HepG2 (cell line): ENCODE results near the gene RGS19. TPM values are rescaled to one million over a fixed set of nuclear protein-coding genes. Genes with fewer than 3 reads are reported as not detected.

ENCODE experiments used
- EED ChIP-seq: sonication (generic); formaldehyde crosslinking; IDR thresholded peaks from 2 replicates; pipeline ENCODE4 v1.5.0; 2020; ENCODE audit warnings: mild to moderate bottlenecking, missing genetic modification reagents
- ELK4 ChIP-seq: sonication (generic); formaldehyde crosslinking; IDR thresholded peaks from 2 replicates; pipeline ENCODE4 v1.9.0; 2021; ENCODE audit warnings: missing genetic modification reagents, borderline replicate concordance
- HMGXB3 ChIP-seq: sonication (generic); formaldehyde crosslinking; IDR thresholded peaks from 2 replicates; pipeline ENCODE4 v1.4.0; 2020; ENCODE audit warnings: missing genetic modification reagents, borderline replicate concordance
- IKZF1 ChIP-seq: fragments of 450-650 bp; IDR thresholded peaks from 2 replicates; pipeline ENCODE4 v1.7.1; 2016
- IRF1 ChIP-seq: sonication (generic); formaldehyde crosslinking; IDR thresholded peaks from 2 replicates; pipeline ENCODE4 v1.4.0; 2020; ENCODE audit warnings: low read depth, mild to moderate bottlenecking, missing genetic modification reagents
- KAT7 ChIP-seq: IDR thresholded peaks from 2 replicates; pipeline ENCODE4 v1.6.1; 2018; ENCODE audit warnings: borderline replicate concordance, missing compliant biosample characterization
- MAZ ChIP-seq, 2 experiments: sonication (generic) in 1 of 2; formaldehyde crosslinking in 1 of 2; IDR thresholded peaks; 2 replicates each; pipeline versions ENCODE4 v1.5.0 to v1.6.1; 2012 to 2020; ENCODE audit warnings: low read depth in 2 of 2, mild to moderate bottlenecking in 2 of 2, borderline replicate concordance in 1 of 2, improper control_type of control experiment in 1 of 2, low read length in 1 of 2, missing genetic modification reagents in 1 of 2, moderate library complexity in 1 of 2
- MEIS2 ChIP-seq: sonication (generic); formaldehyde crosslinking; IDR thresholded peaks from 2 replicates; pipeline ENCODE4 v1.9.0; 2021; ENCODE audit warnings: mild to moderate bottlenecking, missing genetic modification reagents
- MYNN ChIP-seq: sonication (generic); formaldehyde crosslinking; IDR thresholded peaks from 2 replicates; pipeline ENCODE4 v1.4.0; 2020; ENCODE audit warnings: mild to moderate bottlenecking, low read depth, missing genetic modification reagents
- NCOA1 ChIP-seq: sonication (generic); formaldehyde crosslinking; IDR thresholded peaks from 2 replicates; pipeline ENCODE4 v1.9.0; 2021; ENCODE audit warnings: missing genetic modification reagents
- NCOA5 ChIP-seq: sonication (generic); formaldehyde crosslinking; IDR thresholded peaks from 2 replicates; pipeline ENCODE4 v1.4.0; 2020; ENCODE audit warnings: missing genetic modification reagents
- NRL ChIP-seq: sonication (generic); formaldehyde crosslinking; IDR thresholded peaks from 2 replicates; pipeline ENCODE4 v1.5.0; 2020; ENCODE audit warnings: missing genetic modification reagents, mild to moderate bottlenecking, moderate library complexity, borderline replicate concordance
- SAP130 ChIP-seq: IDR thresholded peaks from 2 replicates; pipeline ENCODE4 v1.6.1; 2016; ENCODE audit warnings: low read depth
- ZNF124 ChIP-seq: sonication (generic); formaldehyde crosslinking; IDR thresholded peaks from 2 replicates; pipeline ENCODE4 v1.4.0; 2020; ENCODE audit warnings: missing genetic modification reagents
- ZNF138 ChIP-seq: sonication (generic); formaldehyde crosslinking; IDR thresholded peaks from 2 replicates; pipeline ENCODE4 v1.5.0; 2020; ENCODE audit warnings: mild to moderate bottlenecking, low read depth, missing genetic modification reagents
- ZNF207 ChIP-seq: fragments of 450-650 bp; IDR thresholded peaks from 2 replicates; pipeline ENCODE4 v1.6.1; 2016; ENCODE audit warnings: antibody characterized with exemption, borderline replicate concordance
- ZNF296 ChIP-seq: sonication (generic); formaldehyde crosslinking; conservative IDR thresholded peaks from 2 replicates; pipeline ENCODE4 v1.5.0; 2020; ENCODE audit warnings: mild to moderate bottlenecking, missing genetic modification reagents
- ZNF34 ChIP-seq: sonication (generic); formaldehyde crosslinking; IDR thresholded peaks from 2 replicates; pipeline ENCODE4 v1.4.0; 2020; ENCODE audit warnings: mild to moderate bottlenecking, missing genetic modification reagents, borderline replicate concordance
- ZNF777 ChIP-seq: sonication (generic); formaldehyde crosslinking; IDR thresholded peaks from 2 replicates; pipeline ENCODE4 v1.4.0; 2020; ENCODE audit warnings: missing genetic modification reagents
- polyA plus RNA-seq, 8 experiments: library from polyadenylated mRNA; depleted of rRNA in 3 of 8; stranded (reverse) in 7 of 8; unstranded in 1 of 8; fragments of >200 nt; fragmentation: Illumina TruSeq in 4 of 8; extraction: Trizol in 4 of 8; gene quantifications; 2 replicates each; pipeline versions ENCODE4 v1.2.1 to v1.2.3, GENCODE V29; 2011 to 2016; ENCODE audit warnings: low read depth in 4 of 8, missing spikeins in 1 of 8, mixed read lengths in 1 of 8; ENCODE audit not compliant: insufficient read depth in 1 of 8
- total RNA-seq, 5 experiments: library from RNA; depleted of rRNA; stranded (reverse); fragments of >200 nt; fragmentation: Illumina TruSeq; extraction: Trizol; gene quantifications; 2 replicates each; pipeline ENCODE4 v1.2.3, GENCODE V29; 2016; ENCODE audit warnings: low read depth in 1 of 5
- TF ChIP-seq, protein P1 (sequence below): sonication (generic); formaldehyde crosslinking; IDR thresholded peaks from 2 replicates; pipeline ENCODE4 v1.5.1; 2020; ENCODE audit warnings: mild to moderate bottlenecking, moderate library complexity, missing genetic modification reagents

The RGS19 gene
- total and polyA plus RNA-seq, 2 of the 13 experiments (the other 11 are each of a cell fraction or from before 2014, with no cell fraction given): 10.7 to 11.9 TPM

GRCh38 chr20:64039293-64040160 lies 39.8 kb downstream of the RGS19 start (continued):
- TF ChIP-seq MAZ (IDR thresholded peaks at IDR 0.05; ENCODE audit: borderline replicate concordance, low read depth, low read length): peak; percentile 36; the same call in 1 of the 2 replicates
- TF ChIP-seq MAZ (CRISPR knock-in tag; IDR thresholded peaks at IDR 0.05; ENCODE audit: low read depth): no peak
- TF ChIP-seq ZNF207: no peak
- TF ChIP-seq ELK4: no peak
- TF ChIP-seq KAT7: no peak
- 0 out of 2 replicates have a peak, but pooled peaks have one; percentile 26 for TF ChIP-seq NCOA1 (CRISPR knock-in tag)
- TF ChIP-seq MEIS2 (CRISPR knock-in tag): no peak
- TF ChIP-seq ZNF296 (CRISPR knock-in tag): 0 out of 2 replicates have a peak, but pooled peaks have one; percentile 20
- TF ChIP-seq EED (CRISPR knock-in tag): no peak
- TF ChIP-seq HMGXB3 (CRISPR knock-in tag): no peak
- TF ChIP-seq NRL (CRISPR knock-in tag): peak; percentile 42; the same call in 1 of the 2 replicates
- peak; percentile 14; the same call in 1 of the 2 replicates for TF ChIP-seq SAP130 (CRISPR knock-in tag)
- TF ChIP-seq ZNF138 (CRISPR knock-in tag): no peak
- TF ChIP-seq, protein P1, sequence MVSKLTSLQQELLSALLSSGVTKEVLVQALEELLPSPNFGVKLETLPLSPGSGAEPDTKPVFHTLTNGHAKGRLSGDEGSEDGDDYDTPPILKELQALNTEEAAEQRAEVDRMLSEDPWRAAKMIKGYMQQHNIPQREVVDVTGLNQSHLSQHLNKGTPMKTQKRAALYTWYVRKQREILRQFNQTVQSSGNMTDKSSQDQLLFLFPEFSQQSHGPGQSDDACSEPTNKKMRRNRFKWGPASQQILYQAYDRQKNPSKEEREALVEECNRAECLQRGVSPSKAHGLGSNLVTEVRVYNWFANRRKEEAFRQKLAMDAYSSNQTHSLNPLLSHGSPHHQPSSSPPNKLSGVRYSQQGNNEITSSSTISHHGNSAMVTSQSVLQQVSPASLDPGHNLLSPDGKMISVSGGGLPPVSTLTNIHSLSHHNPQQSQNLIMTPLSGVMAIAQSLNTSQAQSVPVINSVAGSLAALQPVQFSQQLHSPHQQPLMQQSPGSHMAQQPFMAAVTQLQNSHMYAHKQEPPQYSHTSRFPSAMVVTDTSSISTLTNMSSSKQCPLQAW (CRISPR knock-in tag): peak; percentile 42; the same call in 1 of the 2 replicates
- no peak for TF ChIP-seq NCOA5 (CRISPR knock-in tag)
- no peak for TF ChIP-seq MYNN (CRISPR knock-in tag)
- TF ChIP-seq IRF1 (CRISPR knock-in tag): 0 out of 2 replicates have a peak, but pooled peaks have one; percentile 56
- TF ChIP-seq ZNF124: no peak
- TF ChIP-seq ZNF777 (CRISPR knock-in tag): no peak
- no peak for TF ChIP-seq ZNF34 (CRISPR knock-in tag)
- no peak for TF ChIP-seq IKZF1
